Spleen (tissue), 11 donors: Measurements from ENCODE around the gene CYFIP2. TPM values are rescaled to one million over a fixed set of nuclear protein-coding genes. Genes with fewer than 3 reads are reported as not detected.

Source experiments
- DNase-seq: peaks from one replicate; pipeline ENCODE4 v3.0.0-alpha.2; 2020
- H3K27ac ChIP-seq, 8 donors: fragments of 200-600 bp; sonication (generic) in 7 of 8; 1 replicate in 4 of 8; 2 replicates in 4 of 8; pipeline versions ENCODE4 v1.5.0 to v1.8.0; 2016 to 2021; ENCODE audit warnings: inconsistent platforms in 4 of 8, mild to moderate bottlenecking in 4 of 8, moderate library complexity in 1 of 8
- H3K27me3 ChIP-seq, 7 donors: fragments of 200-600 bp; sonication (generic) in 6 of 7; replicated peaks in 1 of 7; 1 replicate in 4 of 7; 2 replicates in 3 of 7; pipeline versions ENCODE4 v1.5.0 to v1.8.0; 2016 to 2021; ENCODE audit warnings: inconsistent platforms in 3 of 7, mild to moderate bottlenecking in 1 of 7
- H3K36me3 ChIP-seq, 6 donors: fragments of 200-600 bp; sonication (generic) in 5 of 6; 1 replicate in 4 of 6; 2 replicates in 2 of 6; pipeline versions ENCODE4 v1.5.0 to v1.8.0; 2016 to 2021; ENCODE audit warnings: inconsistent platforms in 2 of 6
- H3K4me1 ChIP-seq, 6 donors: fragments of 200-600 bp; sonication (generic) in 5 of 6; 1 replicate in 3 of 6; 2 replicates in 3 of 6; pipeline versions ENCODE4 v1.5.0 to v1.8.0; 2016 to 2021; ENCODE audit warnings: inconsistent platforms in 3 of 6
- H3K4me3 ChIP-seq, 8 donors: fragments of 200-600 bp; sonication (generic) in 7 of 8; 1 replicate in 4 of 8; 2 replicates in 4 of 8; pipeline versions ENCODE4 v1.5.0 to v1.8.0; 2016 to 2021; ENCODE audit warnings: inconsistent platforms in 4 of 8, mild to moderate bottlenecking in 4 of 8, moderate library complexity in 2 of 8
- H3K9me3 ChIP-seq, 8 donors: fragments of 200-600 bp; sonication (generic) in 7 of 8; 1 replicate in 4 of 8; 2 replicates in 4 of 8; pipeline versions ENCODE4 v1.5.0 to v1.8.0; 2016 to 2021; ENCODE audit warnings: inconsistent platforms in 4 of 8
- CTCF ChIP-seq, 11 experiments: fragments of 200-600 bp in 7 of 11; fragments of 450-650 bp in 4 of 11; sonication (generic) in 4 of 11; IDR thresholded peaks in 8 of 11; conservative IDR thresholded peaks in 3 of 11; 1 replicate in 7 of 11; 2 replicates in 4 of 11; pipeline versions ENCODE4 v1.4.0 to v1.8.0; 2016 to 2021; ENCODE audit warnings: antibody characterized with exemption in 11 of 11, inconsistent platforms in 4 of 11, mild to moderate bottlenecking in 1 of 11
- POLR2A ChIP-seq, 3 donors: fragments of 450-650 bp; IDR thresholded peaks; one replicate each; pipeline ENCODE4 v1.5.1; 2017; ENCODE audit warnings: antibody characterized with exemption in 3 of 3, mild to moderate bottlenecking in 1 of 3
- POLR2AphosphoS5 ChIP-seq, 3 donors: sonication (generic); formaldehyde crosslinking; IDR thresholded peaks; one replicate each; pipeline ENCODE4 v1.5.1; 2017; ENCODE audit warnings: antibody characterized with exemption in 3 of 3
- WGBS, 5 donors: extraction: QIAGEN DNeasy Blood & Tissue Kit in 3 of 5; methylation state at CpG; one replicate each; pipeline versions ENCODE4 v1.1.5 to v1.1.7; 2013 to 2018; 5-methylcytosine and 5-hydroxymethylcytosine counted together
- intact Hi-C: fragments of 100-400 bp; cut with DNase I; formaldehyde crosslinking; loops from one replicate; pipeline ENCODE4 v1.15.0; 2023; ENCODE audit warnings: low total_unique reads
- polyA plus RNA-seq, 3 donors: library from polyadenylated mRNA; stranded (reverse); fragments of 200-250 nt; gene quantifications; one replicate each; pipeline ENCODE4 v1.2.1, GENCODE V29; 2013
- total RNA-seq, 7 donors: library from RNA; depleted of rRNA in 3 of 7; stranded (reverse); fragments of >200 nt in 3 of 7; fragmentation: NEBNext Ultra II Directional in 4 of 7; extraction: Animal tissue kit (Norgen Biotek cat#: 25700) in 4 of 7; gene quantifications; one replicate each; pipeline versions ENCODE4 v1.1.0 to v1.2.1, GENCODE V29; 2016 to 2021
- donor health status: healthy with polysubstance abuse.
- donor health status: DM: no; HTN: no; CAD: no; lungs with moderate emphysema.
- donor health status: DM: no; HTN: no; CAD: no.
- donor health status: Bipolar disorder and iron deficiency.
- donor health status: healthy.
- donor health status: DM: no; HTN: no; CAD: no.
- donor health status: DM: yes; HTN: yes; CAD: no.

CYFIP2 gene
- total and polyA plus RNA-seq, 10 donors, result 74.8 to 232 (median 159) TPM

GRCh38 chr5:157300564-157300963 lies 34.6 kb downstream of the CYFIP2 start:
- DNase-seq, result no peak
- H3K36me3 ChIP-seq, result peaks cover 0 to 100% (median 62%) of the 10 kb centered on the region in 6 donors
- no peak overlapping the region for H3K4me3 ChIP-seq
- TF ChIP-seq POLR2AphosphoS5 (IDR thresholded peaks at IDR 0.05) (peak in 1 of 3 donors; percentile 49), CTCF (IDR thresholded peaks at IDR 0.05 in 8 of 11, conservative IDR thresholded peaks at IDR 0.05 in 3 of 11) (no peak), POLR2A (IDR thresholded peaks at IDR 0.05) (no peak)
- WGBS, 5 donors, result 90 to 93% (median 92%) methylated on average over 10 of the region's 10 CpGs
- intact Hi-C loops, result loop anchor here (10.0 kb wide), 1 partner anchor 46 kb away; no protein-coding TSS in a partner anchor
- H3K27me3 ChIP-seq, result no peaks in the 10 kb centered on the region
- peak overlapping the region in 1 of 8 donors; percentile 34 for H3K27ac ChIP-seq
- H3K4me1 ChIP-seq, result peaks cover 0 to 5% (median 0%) of the 10 kb centered on the region in 6 donors
- no peaks in the 10 kb centered on the region for H3K9me3 ChIP-seq

- Histone ChIP-seq H3K4me3 (no peak overlapping the region), H3K9me3 (no peaks in the 10 kb centered on the region), H3K27ac (peak overlapping the region in 1 of 8 donors; percentile 34), H3K4me1 (peaks cover 0 to 9% (median under 1%) of the 10 kb centered on the region in 6 donors), H3K36me3 (peaks cover 0 to 100% (median 61%) of the 10 kb centered on the region in 6 donors), H3K27me3 (no peaks in the 10 kb centered on the region)
- intact Hi-C loops, result loop anchor here (10.0 kb wide), 1 partner anchor 46 kb away; no protein-coding TSS in a partner anchor
- DNase-seq, result no peak
- TF ChIP-seq CTCF (IDR thresholded peaks at IDR 0.05 in 8 of 11, conservative IDR thresholded peaks at IDR 0.05 in 3 of 11) (no peak), POLR2AphosphoS5 (IDR thresholded peaks at IDR 0.05) (no peak), POLR2A (IDR thresholded peaks at IDR 0.05) (no peak)
Measured at GRCh38 chr5:157301066-157301465, 35.1 kb downstream of the CYFIP2 start.

- Histone ChIP-seq H3K36me3 (peaks cover 0 to 92% (median 53%) of the 10 kb centered on the region in 6 donors), H3K9me3 (no peaks in the 10 kb centered on the region), H3K4me1 (peaks cover 0 to 29% (median 11%) of the 10 kb centered on the region in 6 donors), H3K27me3 (no peaks in the 10 kb centered on the region), H3K4me3 (no peak overlapping the region), H3K27ac (peak overlapping the region in 4 of 8 donors; percentile 28 to 73 (median 55))
- no peak for DNase-seq
- 93 to 100% (median 95%) methylated on average over 4 to 5 of the region's 5 CpGs for WGBS, 5 donors
- TF ChIP-seq CTCF (IDR thresholded peaks at IDR 0.05 in 8 of 11, conservative IDR thresholded peaks at IDR 0.05 in 3 of 11) (no peak), POLR2A (IDR thresholded peaks at IDR 0.05) (no peak), POLR2AphosphoS5 (IDR thresholded peaks at IDR 0.05) (no peak)
- intact Hi-C loops, result loop anchor here (10.0 kb wide), 1 partner anchor 48 kb away; no protein-coding TSS in a partner anchor
Measured at GRCh38 chr5:157303023-157303422, 37.1 kb downstream of the CYFIP2 start.

DNA sequence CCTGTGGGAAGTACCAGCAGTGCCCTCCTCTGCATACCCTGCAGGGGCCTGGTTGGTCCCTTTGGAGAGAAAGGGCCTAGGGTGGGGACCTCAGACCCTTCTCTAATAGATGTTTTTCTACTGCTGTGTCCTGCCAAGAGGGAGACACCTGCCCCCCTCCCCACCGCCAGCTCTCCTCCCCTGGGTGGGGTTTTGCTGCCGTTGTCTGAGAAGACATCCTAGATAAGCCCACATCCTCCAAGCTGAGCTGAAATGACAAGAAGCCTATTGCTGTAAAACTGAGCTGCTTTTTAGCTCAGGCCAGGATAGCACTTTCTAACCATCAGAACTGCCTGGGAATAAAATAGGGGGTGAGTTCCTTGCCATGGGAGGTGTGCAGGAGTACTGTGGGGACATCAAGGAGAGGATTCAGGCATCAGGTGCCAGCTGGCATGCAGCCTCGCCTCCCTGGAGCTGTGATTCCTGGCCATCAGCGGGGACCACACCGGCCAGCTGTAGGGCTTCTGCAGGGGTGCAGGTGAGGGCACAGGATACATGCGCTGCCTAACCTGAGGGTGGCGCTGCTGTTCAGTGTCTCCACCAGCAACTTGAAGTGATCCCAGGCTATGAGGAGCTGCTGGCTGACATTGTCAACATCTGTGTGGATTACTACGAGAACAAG lies 37.9 kb downstream of the CYFIP2 start:
- 81 to 92% (median 85%) methylated on average over 3 to 8 of the region's 8 CpGs for WGBS, 5 donors
- no peak for DNase-seq

More for the DNA sequence above, 37.9 kb downstream of the CYFIP2 start:
- H3K4me1 ChIP-seq, result peaks cover 0 to 32% (median 11%) of the 10 kb centered on the region in 6 donors
- no peaks in the 10 kb centered on the region for H3K27me3 ChIP-seq
- H3K27ac ChIP-seq, result peak overlapping the region in 7 of 8 donors; percentile 10 to 73 (median 51)
- intact Hi-C loops, result loop anchor here (10.0 kb wide), 1 partner anchor 49 kb away; no protein-coding TSS in a partner anchor
- H3K4me3 ChIP-seq, result no peak overlapping the region
- peaks cover 0 to 92% (median 53%) of the 10 kb centered on the region in 6 donors for H3K36me3 ChIP-seq
- no peaks in the 10 kb centered on the region for H3K9me3 ChIP-seq
- TF ChIP-seq CTCF (IDR thresholded peaks at IDR 0.05 in 8 of 11, conservative IDR thresholded peaks at IDR 0.05 in 3 of 11) (peak in 1 of 11 experiments; percentile 12), POLR2AphosphoS5 (IDR thresholded peaks at IDR 0.05) (no peak)
